Measurements from ENCODE around the gene ADCY2.

- TF ChIP-seq, protein P1, sequence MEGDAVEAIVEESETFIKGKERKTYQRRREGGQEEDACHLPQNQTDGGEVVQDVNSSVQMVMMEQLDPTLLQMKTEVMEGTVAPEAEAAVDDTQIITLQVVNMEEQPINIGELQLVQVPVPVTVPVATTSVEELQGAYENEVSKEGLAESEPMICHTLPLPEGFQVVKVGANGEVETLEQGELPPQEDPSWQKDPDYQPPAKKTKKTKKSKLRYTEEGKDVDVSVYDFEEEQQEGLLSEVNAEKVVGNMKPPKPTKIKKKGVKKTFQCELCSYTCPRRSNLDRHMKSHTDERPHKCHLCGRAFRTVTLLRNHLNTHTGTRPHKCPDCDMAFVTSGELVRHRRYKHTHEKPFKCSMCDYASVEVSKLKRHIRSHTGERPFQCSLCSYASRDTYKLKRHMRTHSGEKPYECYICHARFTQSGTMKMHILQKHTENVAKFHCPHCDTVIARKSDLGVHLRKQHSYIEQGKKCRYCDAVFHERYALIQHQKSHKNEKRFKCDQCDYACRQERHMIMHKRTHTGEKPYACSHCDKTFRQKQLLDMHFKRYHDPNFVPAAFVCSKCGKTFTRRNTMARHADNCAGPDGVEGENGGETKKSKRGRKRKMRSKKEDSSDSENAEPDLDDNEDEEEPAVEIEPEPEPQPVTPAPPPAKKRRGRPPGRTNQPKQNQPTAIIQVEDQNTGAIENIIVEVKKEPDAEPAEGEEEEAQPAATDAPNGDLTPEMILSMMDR (IDR thresholded peaks at IDR 0.05; ENCODE audit: low read depth, low read length, poor library complexity, severe bottlenecking): no peak
- no peak for TF ChIP-seq EZH2phosphoT487 (IDR thresholded peaks at IDR 0.05; ENCODE audit: borderline replicate concordance, low read length)
These were observed 449.6 kb downstream of the ADCY2 start for GRCh38 chr5:7845557-7845956.

All from DOHH2 (cell line).